Hippocampal formation (tissue), 2 donors: ENCODE results near the gene KRT20.
"Not testable (repeated sequence)": the region's sequence is repeated elsewhere in the genome, so short reads cannot be mapped to it uniquely, and the experiment has no call there.

Experiments
- DNase-seq, 2 donors: peaks; one replicate each; lab custom pipeline; 2025; lab: John Stamatoyannopoulos, UW

KRT20 gene

DNA sequence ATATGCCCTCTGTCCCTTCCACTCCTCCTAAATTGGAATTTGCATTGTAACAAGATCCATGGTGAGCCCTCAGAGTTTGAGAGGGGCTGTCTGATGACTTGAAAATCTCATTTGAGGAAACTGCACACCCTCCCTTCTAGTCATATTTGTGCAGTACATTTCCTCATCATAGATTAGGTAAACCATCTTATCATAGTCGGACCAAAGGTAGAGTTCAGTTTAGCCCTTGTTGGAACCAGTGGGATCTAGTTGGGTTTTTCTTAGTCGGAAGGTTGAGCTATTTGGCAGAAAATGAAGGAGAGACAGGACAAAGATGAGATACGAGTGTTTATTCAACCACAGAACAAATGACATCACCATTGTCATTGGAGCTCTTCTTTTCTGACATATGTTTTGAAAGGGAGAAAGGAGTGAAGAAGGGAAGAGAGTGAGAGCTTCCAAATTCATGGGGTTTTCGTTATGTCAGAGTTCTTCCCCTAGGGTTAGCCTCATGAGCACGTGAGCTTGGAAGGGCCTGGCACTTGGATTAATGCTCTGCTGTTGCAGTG, 15.8 kb upstream of the KRT20 start:
- no peak for DNase-seq

DNA sequence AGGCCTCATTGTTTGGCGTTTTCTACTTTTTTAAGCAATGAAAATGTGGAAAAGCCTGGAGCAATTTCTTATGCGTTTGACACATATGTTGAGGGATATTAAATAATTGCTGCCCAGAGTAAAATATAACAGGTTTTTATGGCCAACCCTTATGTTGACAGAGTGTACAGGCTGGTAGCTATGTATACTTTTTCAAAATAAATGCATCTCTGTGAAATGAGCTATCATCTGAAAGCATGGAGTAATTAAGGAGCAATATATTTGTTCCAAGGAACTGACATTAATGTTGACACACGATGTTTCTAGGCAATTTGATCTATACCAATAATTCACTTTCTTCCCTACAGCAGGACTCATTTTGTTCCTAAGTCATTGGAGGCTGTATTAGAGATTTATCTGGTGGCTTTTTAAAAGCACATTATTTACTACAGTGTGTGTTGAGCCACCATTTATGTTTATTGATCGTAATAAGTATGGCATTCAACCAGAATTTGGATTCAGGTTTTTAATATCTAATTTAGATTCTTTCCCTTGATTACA, 11.9 kb upstream of the KRT20 start:
- DNase-seq: no peak

DNA sequence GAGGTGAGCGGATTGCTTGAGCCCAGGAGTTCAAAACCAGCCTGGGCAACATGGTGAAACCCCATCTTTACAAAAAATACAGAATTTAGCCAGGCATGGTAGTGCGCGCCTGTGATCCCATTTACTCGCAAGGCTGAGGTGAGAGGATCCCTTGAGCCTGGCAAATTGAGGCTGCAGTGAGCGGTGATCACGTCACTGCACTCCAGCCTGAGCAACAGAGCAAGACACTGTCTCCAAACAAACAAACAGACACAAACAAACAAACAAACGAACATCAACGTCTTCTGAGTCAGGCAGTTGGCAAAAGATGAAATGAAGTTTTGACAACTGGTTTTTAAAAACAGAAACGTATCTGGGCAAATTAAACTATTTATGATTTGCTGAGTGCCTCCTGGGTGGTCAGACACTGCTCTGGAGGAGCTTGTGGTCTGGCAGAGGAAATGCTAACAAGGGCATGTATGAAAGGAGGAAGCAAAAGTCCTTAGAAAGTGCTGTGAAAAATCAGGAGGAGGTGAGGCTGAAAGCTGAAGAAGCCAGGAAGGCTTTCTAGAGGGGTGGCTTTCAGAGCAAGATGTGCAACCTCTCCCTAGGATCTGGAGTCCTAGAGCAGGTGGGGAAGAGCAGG, 10.2 kb upstream of the KRT20 start:
- DNase-seq: no peak

DNA sequence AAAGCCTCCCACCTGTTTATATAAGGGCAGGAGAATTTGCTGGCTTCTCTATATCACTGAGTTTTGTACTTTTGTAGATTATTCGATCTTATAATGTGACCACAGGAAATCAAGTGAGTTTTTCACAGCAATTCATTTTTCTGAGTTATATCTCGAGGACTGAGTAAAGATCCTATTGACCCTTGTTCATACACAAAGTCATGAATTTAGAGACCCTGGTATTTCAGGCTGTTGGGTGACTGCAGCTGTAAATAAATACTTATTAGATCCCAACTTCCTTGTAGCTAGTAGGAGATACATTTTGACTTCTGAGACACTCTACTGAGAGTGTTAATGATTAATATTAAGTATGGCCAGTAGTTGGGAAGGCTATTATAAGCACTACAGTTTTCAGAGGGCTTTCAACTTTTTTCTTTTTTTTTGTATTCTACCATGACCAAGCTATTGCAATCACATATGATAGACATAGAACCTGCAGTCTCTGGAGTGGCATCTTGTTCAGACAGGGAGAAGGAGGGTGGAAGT, 3.2 kb upstream of the KRT20 start:
- DNase-seq: no peak

DNA sequence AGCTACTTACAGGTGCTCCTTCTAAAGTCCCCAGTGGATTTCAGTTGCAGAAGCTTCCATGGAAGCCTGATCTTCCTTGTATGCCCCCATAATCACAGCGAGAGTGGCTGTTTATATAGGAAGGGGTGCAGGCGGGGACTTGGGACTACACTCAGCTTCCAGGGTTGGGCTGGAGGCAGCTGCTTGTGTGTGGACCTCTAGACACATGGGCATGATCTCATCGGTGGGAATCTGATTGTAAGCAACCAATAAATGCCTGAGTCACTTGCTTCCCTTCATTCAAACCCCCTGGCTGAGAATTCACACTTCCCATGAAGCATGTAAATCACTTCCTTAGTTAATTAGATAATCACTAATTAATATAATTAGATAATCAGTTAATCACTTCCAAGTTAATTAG, 1.0 kb upstream of the KRT20 start:
- DNase-seq: no peak

DNA sequence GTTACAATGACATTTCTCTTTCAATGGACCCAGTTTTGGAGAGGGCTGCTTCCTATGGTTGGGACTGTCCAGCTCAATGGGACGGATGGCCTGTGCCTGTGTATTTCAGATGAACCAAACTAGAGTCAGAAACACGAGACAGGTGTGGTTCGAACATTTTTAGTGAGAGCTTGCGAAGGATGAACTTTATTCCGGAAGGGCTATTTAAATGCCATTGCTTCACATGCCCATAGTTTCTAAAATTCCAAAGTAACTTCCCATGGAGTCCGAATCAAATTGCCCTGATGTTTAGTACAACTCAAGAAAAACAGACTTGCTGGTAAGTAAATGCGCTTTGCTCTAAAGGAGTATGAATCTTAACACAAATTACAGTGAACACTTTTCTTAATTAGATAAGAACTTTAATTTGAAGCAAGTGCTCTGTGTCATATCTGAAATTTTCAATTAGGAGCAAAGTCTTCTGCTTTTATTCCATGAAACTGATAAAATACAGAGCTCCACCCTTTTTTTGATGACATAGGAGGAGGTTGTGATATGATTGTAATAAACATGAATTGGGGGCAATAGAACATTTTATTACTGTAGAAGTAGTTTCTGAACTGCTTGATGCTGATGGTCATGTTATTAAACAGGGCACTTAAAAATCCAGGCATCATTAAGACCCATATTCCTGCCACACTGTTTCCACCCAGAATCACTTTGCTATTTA, 1.3 kb downstream of the KRT20 start:
- DNase-seq: no peak

DNA sequence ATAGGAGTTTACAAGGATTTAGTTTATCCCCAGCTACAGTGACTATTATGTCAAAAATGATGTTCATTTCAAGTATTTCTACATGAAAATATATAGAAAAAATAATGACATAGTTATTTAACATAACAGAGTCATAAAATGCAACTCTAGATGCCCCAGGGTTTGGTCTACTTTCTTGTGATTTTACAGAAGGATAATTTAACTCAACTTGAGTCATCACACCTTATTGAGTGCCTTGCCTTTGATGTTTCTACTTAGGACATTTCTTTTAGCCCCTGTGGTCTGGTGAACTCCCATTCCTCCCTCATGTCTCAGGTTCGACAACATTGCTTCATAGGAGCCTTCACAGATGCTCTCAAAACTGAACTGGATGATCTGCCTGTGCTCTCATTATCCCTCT, 2.0 kb downstream of the KRT20 start:
- DNase-seq: no peak

DNA sequence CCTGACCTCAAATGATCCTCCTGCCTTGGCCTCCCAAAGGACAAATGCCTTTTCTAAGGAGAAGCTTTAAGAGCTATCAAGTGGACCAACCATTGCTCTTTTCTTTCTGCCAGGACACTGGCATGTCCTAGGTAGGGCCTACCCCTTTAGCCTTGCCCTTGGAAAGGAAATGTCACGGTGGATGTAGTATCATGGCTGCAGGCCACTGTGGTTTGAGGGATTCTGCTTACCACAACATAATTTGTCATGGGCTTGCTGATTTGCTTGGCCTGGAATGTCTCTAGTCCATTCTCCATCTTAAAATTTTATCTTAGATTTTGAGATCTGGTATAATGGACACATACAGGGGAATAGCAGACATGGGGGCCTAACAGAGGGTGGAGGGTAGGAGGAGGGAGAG, 6.0 kb downstream of the KRT20 start:
- no peak for DNase-seq

DNA sequence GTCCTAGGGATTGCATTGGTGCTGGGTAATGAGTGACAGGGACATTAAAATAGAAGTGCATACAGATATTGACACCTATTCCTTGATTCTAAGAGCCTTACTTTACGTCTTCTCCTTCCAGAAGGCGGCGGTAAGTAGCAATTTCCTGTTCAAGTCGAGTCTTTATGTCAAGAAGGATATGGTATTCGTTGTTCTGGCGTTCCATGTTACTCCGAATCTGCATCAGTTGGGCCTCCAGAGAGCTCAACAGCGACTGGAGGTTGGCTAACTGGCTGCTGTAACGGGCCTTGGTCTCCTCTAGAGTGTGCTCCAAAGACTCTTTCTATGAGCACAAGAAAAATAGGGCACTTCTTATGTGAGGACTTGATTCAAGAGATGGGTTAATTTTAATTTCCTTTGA, 7.0 kb downstream of the KRT20 start:
- no peak for DNase-seq

DNA sequence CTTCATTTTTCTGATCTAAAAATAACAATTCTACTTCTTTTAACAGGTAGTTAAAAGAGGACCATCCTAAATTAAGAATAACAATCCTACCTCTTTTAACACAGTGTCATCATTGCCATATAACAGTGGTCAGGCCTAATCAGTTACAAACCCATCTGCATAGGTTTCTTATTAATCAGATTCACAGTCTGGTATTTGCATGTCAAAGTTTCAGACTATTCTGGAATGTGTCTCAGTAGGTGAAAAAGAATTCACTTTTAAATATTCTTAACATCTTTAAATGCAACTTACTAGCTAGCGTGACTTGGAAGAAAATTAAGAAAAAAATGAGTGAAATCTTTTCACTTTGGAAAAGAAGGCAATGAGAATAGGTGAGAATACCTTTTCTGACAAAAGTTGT, 11.2 kb downstream of the KRT20 start:
- DNase-seq: no peak

DNA sequence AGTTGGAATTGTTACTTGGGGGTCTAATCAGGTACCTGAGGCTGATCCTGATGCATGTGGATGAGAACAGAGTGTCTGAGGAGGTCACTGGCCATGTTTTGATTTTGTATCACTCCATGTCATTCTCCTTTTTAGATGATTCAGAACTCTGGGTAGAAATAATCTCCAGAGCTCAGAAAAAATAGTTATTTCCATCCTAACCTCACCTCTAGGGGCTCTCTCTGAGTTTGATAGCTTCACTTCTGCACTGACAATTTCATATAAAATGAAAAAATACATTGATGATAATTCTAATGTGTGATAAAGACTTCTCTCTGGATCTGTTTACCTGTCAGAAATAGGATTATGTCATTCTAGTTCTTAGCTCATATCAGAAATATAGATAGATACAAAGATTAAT, 11.8 kb downstream of the KRT20 start:
- no peak for DNase-seq

DNA sequence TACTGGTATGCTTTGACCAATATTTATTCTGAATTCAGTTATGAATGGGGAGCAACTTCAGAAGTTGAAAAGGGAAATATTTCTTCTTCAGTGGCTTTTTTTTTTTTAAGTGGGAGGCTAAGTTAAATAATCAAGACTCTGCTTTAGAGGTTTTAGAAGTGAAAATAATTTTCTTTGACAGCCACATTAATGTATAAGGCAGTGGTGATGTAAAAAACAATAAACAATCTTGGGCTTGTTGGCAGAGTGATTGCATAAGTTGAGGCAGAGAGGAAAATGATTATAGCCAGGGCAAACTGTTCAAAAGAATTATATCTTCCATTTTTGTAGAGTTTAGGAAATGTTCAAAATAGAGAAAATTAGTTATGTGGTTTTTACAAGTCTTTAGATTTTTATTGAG, 12.6 kb downstream of the KRT20 start:
- no peak for DNase-seq

DNA sequence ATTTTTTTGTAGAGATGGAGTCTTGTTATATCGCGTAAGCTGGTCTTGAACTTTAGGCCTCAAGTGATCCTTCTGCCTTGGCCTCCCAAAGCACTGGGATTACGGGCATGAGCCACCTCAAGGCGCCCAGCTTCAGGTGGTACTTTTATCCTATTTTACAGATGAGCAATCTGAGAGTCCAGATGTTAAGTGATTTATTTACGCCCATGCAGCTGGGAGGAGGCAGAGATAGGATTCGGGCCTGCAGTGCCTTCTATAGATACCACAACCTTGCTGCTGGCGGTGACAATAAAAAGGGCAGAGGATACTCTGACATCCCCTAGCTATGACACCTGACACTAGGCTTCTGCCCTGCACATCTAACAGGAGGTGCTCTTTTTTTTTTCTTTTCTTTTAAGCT, 13.7 kb downstream of the KRT20 start:
- no peak for DNase-seq

DNA sequence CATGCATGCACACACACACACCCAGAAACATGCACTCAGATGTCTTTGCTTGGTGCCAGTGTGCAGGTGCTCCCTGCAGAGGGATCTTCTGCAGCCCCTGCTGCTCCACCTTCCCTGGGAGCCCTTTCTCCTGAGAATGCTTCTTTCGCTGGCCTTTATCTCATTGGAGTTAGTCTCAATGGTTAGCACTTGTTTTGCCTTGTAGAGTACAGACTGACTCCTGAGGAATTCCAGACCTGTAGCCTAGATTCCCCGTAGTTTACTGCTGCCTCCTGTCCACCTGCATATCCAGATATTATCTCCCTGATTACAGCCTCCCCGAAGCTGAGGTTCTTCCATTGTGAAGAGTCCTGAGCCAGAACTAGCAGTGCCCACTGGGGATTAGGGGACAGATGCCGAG, 14.9 kb downstream of the KRT20 start:
- no peak for DNase-seq

DNA sequence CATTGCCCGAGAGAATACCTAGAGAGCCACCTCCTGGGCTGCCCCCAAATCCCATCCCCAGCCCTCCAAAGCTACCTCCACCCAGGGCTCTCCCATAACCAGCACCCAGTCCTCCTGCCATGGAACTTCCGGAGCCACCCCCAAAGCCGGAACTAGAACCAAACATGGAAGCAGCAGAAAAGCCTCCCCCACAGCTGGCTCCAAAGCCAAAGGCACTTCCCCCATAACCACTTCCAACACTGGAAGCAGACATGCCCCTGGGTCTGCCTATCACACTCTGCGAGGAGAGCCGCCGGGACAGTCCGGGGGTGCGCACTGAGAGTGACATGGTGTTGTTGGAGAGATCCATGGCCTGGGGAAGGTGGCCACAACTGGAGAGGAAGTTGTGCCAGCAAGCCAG, 18.2 kb downstream of the KRT20 start, which contains the start of gene KRT12:
KRT12 (minus strand) TSS at position 386 of the 400 bp plus-strand sequence; CDS start at position 349, 37 bp downstream.
- no peak for DNase-seq

DNA sequence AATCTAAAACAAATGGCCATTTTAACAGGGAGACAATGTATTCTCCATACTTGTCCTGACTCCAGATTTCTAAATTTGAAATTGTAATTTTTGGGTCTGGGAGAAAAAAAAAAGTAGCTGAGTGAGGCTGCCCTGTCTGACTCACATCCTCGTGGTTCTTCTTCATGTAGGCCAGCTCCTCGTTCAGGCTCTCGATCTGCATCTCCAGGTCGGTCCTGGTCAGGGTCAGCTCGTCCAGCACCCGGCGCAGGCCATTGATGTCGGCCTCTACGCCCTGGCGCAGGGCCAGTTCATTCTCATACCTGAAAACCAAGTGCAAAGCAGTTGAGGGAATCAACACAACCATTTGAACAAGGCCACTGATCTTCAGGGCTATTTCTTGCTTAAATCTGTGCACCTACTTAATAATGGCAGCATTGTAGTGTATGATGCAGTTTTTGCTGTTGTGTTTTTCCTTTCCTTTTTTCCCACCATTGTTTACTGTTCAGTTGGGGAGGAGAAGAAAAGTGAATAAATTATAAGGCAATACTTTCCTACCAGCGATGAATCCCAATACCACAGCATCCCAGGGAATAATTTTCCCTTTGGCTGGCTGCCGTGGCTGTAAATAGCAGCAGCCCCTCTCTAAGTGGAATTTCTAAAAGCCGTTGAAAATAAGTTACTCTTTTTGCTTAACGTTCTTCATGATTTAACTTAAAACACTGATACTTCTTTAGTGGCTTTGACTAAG, 20.2 kb downstream of the KRT20 start:
- DNase-seq: no peak

DNA sequence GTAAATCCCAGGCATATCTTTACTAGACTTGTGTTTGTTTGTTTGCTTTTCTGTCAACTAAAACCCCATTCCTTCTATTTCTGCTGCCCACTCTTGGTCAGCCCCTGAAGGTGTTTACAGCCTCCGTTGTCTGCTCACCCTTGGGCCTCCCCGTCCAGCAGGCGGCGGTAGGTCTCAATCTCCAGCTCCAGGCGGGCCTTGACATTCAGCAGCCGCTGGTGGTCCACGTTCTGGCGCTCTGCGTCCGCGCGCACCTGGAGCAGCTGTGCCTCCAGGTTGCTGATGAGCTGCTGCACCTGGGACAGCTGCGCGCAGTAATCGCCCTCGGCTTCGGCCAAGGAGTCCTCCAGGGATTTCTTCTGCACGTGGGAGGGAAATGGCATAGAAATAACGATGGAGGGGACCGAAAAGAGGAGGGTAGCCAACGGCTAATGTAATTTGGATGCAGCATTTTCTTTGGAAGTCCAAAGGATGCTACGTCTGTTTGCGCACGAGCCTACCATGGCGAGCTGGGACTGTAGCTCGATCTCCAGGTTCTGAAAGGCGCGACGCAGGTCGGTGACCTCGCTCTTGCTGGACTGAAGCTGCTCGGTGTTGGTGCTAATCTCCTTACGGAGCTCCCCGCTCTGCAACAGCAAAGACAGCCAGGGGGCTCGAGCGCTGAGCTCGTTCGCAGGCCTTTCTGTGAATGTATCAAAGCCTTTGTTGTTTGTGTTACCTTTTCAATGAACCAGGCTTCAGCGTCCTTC, 21.9 kb downstream of the KRT20 start:
- no peak for DNase-seq

DNA sequence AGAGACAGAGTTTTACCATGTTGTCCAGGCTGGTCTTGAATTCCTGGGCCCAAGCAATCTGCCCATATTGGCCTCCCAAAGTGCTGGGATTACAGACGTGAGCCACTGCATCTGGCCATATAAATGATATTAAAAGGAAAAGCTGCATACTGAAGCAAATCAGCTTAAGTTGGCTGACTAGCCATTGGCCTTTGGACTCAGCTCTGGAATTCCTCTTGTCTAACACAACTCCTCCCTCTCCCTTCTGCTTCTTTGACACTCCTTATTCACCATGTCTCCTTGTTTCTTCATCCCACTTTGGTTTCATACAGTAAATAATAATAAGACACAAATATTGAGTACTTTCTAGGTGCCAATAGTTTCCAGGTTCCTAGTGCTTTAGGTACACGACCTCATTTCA, 25.5 kb downstream of the KRT20 start:
- no peak for DNase-seq

DNA sequence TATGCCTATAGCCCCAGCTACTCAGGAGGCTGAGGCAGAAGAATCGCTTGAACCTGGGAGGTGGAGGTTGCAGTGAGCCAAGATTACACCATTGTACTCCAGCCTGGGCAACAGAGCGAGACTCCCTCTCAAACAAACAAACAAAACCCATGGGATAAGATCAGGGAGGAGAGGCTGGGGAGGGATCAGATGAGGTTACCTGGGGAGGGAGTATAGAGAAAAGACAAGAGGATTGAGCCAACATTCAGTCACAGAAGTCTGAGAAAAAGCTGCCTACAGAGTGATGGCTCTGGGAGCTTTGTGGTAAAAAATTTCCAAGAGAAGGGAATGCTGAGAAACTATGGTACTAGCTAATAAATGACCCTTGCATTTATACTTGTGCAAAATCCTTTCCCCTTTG, 26.4 kb downstream of the KRT20 start:
- DNase-seq: not testable (repeated sequence)

DNA sequence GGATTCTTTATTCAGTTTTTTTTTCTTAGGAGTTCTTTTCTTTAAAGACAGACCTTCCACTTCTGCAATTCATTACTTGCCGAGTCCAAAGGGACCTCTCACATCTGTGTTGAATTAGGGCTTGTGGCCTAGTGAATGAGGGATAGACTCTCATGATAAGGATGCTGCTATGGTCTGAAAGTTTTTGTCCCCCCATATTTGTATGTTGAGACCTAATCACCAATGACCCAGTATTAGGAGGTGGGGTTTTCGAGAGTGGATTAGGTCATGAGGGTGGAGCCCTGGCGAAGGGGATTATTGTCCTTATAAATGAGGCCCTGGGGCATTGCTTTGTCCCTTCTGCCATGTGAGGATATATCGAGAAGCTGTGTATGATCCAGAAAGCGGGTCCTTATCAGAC, 27.5 kb downstream of the KRT20 start:
- no peak for DNase-seq

DNA sequence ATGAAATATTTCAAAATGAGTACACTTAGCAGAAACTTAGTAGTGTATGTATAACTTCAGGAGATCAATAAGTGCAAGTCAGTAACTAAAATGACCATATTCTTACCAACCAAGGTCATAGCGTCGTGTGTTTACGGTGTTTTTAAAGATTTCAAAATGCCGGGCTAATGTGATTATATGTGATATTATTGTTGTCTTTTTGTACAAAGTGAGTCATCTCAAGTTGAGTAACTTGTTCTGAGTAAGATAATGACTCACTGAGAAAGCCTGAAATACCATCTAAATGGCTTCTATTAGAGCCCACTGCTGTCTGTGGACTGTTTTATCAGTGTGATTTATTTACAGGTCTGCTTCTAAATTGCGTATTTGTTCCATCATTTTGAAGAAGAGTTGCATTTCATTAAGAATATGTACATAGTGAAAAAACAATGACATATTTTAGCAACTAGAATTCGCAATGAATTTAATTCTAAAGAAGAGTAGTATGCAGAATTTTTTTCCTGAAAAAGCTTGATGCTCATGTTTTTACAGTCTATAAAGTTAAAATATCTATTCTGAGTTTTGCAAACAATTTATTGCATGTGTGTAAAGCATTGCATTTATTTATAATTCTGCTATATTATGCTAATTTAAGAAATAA, 30.7 kb downstream of the KRT20 start:
- DNase-seq: no peak
